Fibroblast of lung (primary cell): Measurements from ENCODE around the gene LIPT2. TPM values are rescaled to one million over a fixed set of nuclear protein-coding genes. Genes with fewer than 3 reads are reported as not detected.

Experiments used
- DNase-seq, 2 donors: peaks; one replicate each; pipeline versions ENCODE4 v3.0.0 to v3.0.0-alpha.2; 2010; ENCODE audit warnings: low read depth in 2 of 2
- H2AFZ ChIP-seq: 2 replicates; pipeline ENCODE4 v1.5.1; 2012; ENCODE audit warnings: low read length, control low read depth, inconsistent platforms
- H3K27ac ChIP-seq: 2 replicates; pipeline ENCODE4 v1.5.1; 2011; ENCODE audit warnings: low read length, control low read depth; ENCODE audit not compliant: insufficient read depth
- H3K27me3 ChIP-seq: 2 replicates; pipeline ENCODE4 v1.5.1; 2011; ENCODE audit warnings: mild to moderate bottlenecking, low read length; ENCODE audit not compliant: control insufficient read depth, insufficient read depth
- H3K36me3 ChIP-seq: 2 replicates; pipeline ENCODE4 v1.5.1; 2011; ENCODE audit warnings: low read length; ENCODE audit not compliant: control insufficient read depth, insufficient read depth
- H3K4me1 ChIP-seq: 2 replicates; pipeline ENCODE4 v1.5.1; 2011; ENCODE audit warnings: low read length; ENCODE audit not compliant: control insufficient read depth, insufficient read depth; ENCODE audit errors: extremely low read depth
- H3K4me2 ChIP-seq: 2 replicates; pipeline ENCODE4 v1.5.1; 2011; ENCODE audit warnings: low read length, control low read depth; ENCODE audit not compliant: insufficient read depth; ENCODE audit errors: extremely low read depth
- H3K4me3 ChIP-seq, 4 experiments: fragments of 200-600 bp in 1 of 4; sonication (generic) in 1 of 4; replicated peaks in 1 of 4; 2 replicates each; pipeline ENCODE4 v1.5.1; 2011 to 2016; ENCODE audit warnings: low read length in 4 of 4, low read depth in 3 of 4, mild to moderate bottlenecking in 3 of 4, control low read depth in 2 of 4, inconsistent platforms in 1 of 4, mixed read lengths in 1 of 4; ENCODE audit not compliant: insufficient read depth in 1 of 4; ENCODE audit errors: control extremely low read depth in 1 of 4
- H3K79me2 ChIP-seq: 2 replicates; pipeline ENCODE4 v1.5.1; 2012; ENCODE audit warnings: mild to moderate bottlenecking, low read length, inconsistent platforms; ENCODE audit not compliant: control insufficient read depth, insufficient read depth
- H3K9ac ChIP-seq: 2 replicates; pipeline ENCODE4 v1.5.1; 2011; ENCODE audit warnings: mild to moderate bottlenecking, low read length, control low read depth; ENCODE audit not compliant: insufficient read depth
- H3K9me3 ChIP-seq: 2 replicates; pipeline ENCODE4 v1.5.1; 2012; ENCODE audit warnings: low read depth, low read length; ENCODE audit not compliant: control insufficient read depth, insufficient read depth
- H4K20me1 ChIP-seq: 2 replicates; pipeline ENCODE4 v1.5.1; 2011; ENCODE audit warnings: low read length; ENCODE audit not compliant: control insufficient read depth, insufficient read depth; ENCODE audit errors: extremely low read depth
- EZH2 ChIP-seq: IDR thresholded peaks from 2 replicates; pipeline ENCODE4 v1.5.1; 2012; ENCODE audit warnings: low read length, control low read depth, mild to moderate bottlenecking; ENCODE audit errors: missing control alignments
- polyA plus RNA-seq, 2 donors: library from polyadenylated mRNA; depleted of rRNA in 1 of 2; stranded (reverse) in 1 of 2; unstranded in 1 of 2; fragments of >200 nt; gene quantifications; 2 replicates each; pipeline ENCODE4 v1.2.1, GENCODE V29; 2011 to 2012; ENCODE audit warnings: missing spikeins in 1 of 2
- total RNA-seq: library from RNA; depleted of rRNA; stranded (reverse); fragments of >200 nt; gene quantifications from 2 replicates; pipeline ENCODE4 v1.2.1, GENCODE V29; 2014
- TF ChIP-seq, protein P1 (sequence below), 2 donors: IDR thresholded peaks in 1 of 2; conservative IDR thresholded peaks in 1 of 2; 1 replicate in 1 of 2; 2 replicates in 1 of 2; pipeline ENCODE4 v1.5.1; 2011 to 2012; ENCODE audit warnings: low read length in 2 of 2, control low read depth in 1 of 2, inconsistent platforms in 1 of 2, low read depth in 1 of 2, mild to moderate bottlenecking in 1 of 2

Gene LIPT2
- total and polyA plus RNA-seq, 2 donors (not counting 1 experiment from before 2014, with no cell fraction given) = 1.8 to 2.8 TPM

DNA sequence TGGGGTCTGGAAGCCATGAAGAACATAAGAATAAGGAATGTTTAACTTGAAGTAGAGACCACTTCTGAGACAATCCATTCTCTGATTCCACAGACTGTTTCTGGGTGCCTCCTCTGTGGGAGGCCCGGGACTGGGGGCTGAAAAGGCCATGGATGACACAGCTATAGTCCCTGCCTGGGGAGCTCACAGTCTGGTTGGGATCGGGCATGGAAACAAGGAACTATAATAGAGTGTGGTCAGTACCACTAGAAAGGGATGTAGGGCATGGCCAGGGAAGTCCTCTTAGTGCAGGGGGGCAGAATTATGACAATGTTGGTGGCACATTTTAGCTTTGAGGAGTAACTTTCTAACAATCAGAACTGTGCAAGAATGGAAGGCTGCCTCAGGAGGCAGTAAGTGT is 17.0 kb downstream of the LIPT2 start:
- H3K27ac ChIP-seq = no peak overlapping the region
- no peaks in the 10 kb centered on the region for H3K4me1 ChIP-seq
- H4K20me1 ChIP-seq = no peaks in the 10 kb centered on the region
- H3K4me2 ChIP-seq = no peak overlapping the region
- peaks cover 8% of the 10 kb centered on the region for H3K27me3 ChIP-seq
- H3K4me3 ChIP-seq = no peak overlapping the region
- H3K36me3 ChIP-seq = no peaks in the 10 kb centered on the region
- TF ChIP-seq, protein P1, sequence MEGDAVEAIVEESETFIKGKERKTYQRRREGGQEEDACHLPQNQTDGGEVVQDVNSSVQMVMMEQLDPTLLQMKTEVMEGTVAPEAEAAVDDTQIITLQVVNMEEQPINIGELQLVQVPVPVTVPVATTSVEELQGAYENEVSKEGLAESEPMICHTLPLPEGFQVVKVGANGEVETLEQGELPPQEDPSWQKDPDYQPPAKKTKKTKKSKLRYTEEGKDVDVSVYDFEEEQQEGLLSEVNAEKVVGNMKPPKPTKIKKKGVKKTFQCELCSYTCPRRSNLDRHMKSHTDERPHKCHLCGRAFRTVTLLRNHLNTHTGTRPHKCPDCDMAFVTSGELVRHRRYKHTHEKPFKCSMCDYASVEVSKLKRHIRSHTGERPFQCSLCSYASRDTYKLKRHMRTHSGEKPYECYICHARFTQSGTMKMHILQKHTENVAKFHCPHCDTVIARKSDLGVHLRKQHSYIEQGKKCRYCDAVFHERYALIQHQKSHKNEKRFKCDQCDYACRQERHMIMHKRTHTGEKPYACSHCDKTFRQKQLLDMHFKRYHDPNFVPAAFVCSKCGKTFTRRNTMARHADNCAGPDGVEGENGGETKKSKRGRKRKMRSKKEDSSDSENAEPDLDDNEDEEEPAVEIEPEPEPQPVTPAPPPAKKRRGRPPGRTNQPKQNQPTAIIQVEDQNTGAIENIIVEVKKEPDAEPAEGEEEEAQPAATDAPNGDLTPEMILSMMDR (conservative IDR thresholded peaks at IDR 0.05 in 1 of 2, IDR thresholded peaks at IDR 0.05 in 1 of 2; ENCODE audit: low read depth in 1 of 2, low read length in 2 of 2) = no peak
- TF ChIP-seq EZH2 = no peak
- H3K9ac ChIP-seq = no peak overlapping the region
- no peak overlapping the region for H2AFZ ChIP-seq
- no peaks in the 10 kb centered on the region for H3K79me2 ChIP-seq
- no peaks in the 10 kb centered on the region for H3K9me3 ChIP-seq
- DNase-seq = no peak

DNA sequence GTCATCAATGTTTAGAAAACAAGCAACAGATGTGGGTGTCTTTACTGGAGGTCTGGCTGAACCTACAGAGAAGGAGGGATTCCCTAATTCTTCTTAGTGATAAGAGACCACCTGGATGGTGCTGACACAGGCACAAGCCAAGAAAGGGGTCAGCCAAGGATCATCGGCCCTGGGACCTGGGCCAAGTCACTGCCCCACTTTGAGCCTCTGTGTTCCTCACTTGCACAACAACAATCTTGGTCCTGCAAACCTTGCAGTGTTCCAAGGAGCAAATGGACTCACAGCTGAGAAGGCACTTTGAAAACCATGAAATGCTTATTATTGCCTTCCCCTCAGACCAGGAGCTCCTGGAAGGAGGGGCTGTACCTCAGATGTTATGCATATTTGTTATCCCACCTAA is 19.2 kb downstream of the LIPT2 start:
- H3K4me1 ChIP-seq = no peaks in the 10 kb centered on the region
- H3K36me3 ChIP-seq = no peaks in the 10 kb centered on the region
- H4K20me1 ChIP-seq = no peaks in the 10 kb centered on the region
- DNase-seq = no peak
- H3K4me3 ChIP-seq = no peak overlapping the region
- H2AFZ ChIP-seq = no peak overlapping the region
- no peak overlapping the region for H3K27ac ChIP-seq
- H3K9ac ChIP-seq = no peak overlapping the region
- no peaks in the 10 kb centered on the region for H3K79me2 ChIP-seq
- TF ChIP-seq, protein P1 (conservative IDR thresholded peaks at IDR 0.05 in 1 of 2, IDR thresholded peaks at IDR 0.05 in 1 of 2; ENCODE audit: low read depth in 1 of 2, low read length in 2 of 2) = no peak
- TF ChIP-seq EZH2 = no peak
- H3K9me3 ChIP-seq = no peaks in the 10 kb centered on the region
- no peak overlapping the region for H3K4me2 ChIP-seq
- H3K27me3 ChIP-seq = peaks cover 8% of the 10 kb centered on the region

DNA sequence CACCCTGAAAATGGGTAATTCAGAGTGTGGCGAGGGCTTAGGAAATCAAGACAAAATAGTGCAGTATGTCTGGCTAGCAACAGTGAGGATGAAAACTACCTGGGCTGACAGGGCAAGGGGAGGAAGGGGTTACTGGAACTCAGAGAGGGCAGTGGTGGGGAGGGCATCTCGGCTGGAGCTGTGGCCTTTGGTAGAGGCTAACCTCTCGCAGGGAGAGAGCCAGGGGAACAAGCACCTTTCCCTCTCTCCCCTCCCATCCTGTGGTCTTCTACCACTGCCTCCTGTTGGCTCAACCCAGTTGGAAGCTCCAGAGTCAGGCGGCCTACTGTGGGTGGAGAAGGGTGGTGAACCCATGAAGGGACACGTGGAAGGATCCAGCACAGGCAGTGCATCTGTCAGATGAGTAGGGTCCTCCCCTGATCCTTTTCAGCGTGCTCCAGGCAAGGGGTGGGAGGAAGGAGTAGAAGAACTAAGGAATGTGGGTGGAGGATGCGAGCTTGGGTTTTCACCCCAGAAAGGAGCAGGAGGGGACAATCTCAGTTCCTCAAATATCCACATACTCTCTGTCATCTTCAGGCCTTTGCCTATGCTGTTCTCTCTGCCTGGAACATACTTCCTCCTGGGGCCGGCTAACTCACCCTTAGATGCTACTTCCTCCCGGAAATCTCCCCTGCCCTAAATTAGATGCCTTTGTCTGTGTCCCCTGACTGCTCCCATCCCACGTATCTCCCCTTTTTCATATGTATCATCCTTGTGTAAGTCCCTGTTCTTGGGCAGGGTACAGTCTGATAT is 19.9 kb downstream of the LIPT2 start:
- no peak overlapping the region for H2AFZ ChIP-seq
- no peak for DNase-seq
- no peak overlapping the region for H3K4me2 ChIP-seq
- TF ChIP-seq, protein P1 (conservative IDR thresholded peaks at IDR 0.05 in 1 of 2, IDR thresholded peaks at IDR 0.05 in 1 of 2; ENCODE audit: low read depth in 1 of 2, low read length in 2 of 2) = no peak
- no peak for TF ChIP-seq EZH2
- no peaks in the 10 kb centered on the region for H3K36me3 ChIP-seq
- H3K27me3 ChIP-seq = peaks cover 9% of the 10 kb centered on the region
- H3K4me3 ChIP-seq = no peak overlapping the region
- no peaks in the 10 kb centered on the region for H4K20me1 ChIP-seq
- no peaks in the 10 kb centered on the region for H3K4me1 ChIP-seq
- H3K79me2 ChIP-seq = no peaks in the 10 kb centered on the region
- no peaks in the 10 kb centered on the region for H3K9me3 ChIP-seq
- H3K9ac ChIP-seq = no peak overlapping the region
- H3K27ac ChIP-seq = no peak overlapping the region
